GM18907 (cell line): ENCODE results near the gene SLC16A7.

ENCODE experiments used
- ATAC-seq: cut with Tn5 transposase; IDR thresholded peaks from one replicate; pipeline ENCODE4 v1.9.1; 2021; ENCODE audit warnings: mild to moderate bottlenecking, moderate library complexity; ENCODE audit not compliant: unreplicated experiment

Gene SLC16A7

DNA sequence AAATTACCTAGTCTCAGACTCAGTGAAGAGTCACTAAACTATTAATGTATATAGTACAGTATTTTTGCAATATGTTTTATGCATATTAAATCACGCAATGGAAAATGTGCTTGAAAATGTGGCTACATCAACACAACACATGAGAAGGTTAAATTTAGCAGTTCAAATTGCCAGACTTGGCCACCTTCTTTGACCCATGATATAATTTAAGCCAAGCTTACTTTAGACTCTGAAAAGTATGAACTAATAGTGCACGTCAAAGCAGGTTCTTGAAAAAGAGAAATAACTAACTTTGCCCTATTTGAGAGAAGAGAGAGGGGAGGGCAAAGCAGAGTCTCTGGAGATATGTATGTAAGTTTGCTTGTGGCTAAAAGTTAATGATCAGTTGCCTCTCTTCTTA is 68.7 kb downstream of the SLC16A7 start:
- ATAC-seq = no peak

DNA sequence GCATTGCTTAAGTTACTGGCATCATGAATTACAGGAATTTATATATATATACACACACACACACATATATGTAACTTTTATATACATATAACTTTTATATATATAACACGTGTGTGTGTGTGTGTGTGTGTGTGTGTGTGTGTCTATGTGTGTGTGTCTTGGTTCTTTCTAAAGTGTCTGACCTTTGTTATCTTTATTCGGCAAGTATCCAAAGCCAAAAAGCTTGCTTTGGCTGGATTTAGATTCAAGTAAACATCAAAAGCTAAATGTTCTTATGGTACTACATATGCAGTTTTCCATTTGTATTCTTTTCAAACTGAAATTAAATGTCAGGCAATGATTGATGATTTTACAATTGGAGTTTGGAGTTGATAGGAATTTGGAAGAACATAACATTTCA is 69.9 kb downstream of the SLC16A7 start:
- ATAC-seq = no peak

DNA sequence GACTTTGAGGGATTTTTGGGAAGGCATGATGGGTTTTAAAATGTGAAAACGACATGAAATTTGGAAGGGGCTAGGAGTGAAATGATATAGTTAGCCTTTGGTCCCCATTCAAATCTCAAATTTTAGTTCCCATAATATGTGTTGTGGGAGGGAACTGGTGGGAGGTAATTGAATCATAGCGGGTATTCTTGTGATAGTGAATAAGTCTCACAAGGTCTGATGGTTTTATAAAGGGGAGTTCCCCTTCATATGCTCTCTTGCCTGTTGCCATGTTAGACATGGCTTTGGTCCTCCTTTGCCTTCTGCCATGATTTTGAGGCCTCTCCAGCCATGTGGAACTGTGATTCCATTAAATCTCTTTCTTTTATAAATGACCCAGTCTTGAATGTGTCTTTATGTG is 72.8 kb downstream of the SLC16A7 start:
- no peak for ATAC-seq

DNA sequence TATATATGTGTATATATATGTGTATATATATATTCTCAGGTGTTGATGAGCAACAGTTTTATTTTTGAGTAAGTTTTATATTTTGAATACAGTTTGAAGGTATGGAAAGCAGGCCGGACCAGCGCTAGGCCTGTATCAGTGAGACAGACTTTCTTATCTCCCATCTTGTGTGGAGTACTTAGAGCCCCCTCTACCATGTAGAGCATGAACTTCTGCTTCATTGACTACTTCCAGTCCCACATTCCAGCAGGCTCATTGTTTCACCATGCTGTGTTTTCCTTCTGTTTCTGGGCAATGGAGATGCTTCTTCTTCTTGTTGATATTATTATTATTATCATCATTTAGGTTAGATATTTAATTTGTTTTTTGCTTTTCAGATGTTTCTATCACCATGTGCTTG is 76.4 kb downstream of the SLC16A7 start:
- no peak for ATAC-seq

DNA sequence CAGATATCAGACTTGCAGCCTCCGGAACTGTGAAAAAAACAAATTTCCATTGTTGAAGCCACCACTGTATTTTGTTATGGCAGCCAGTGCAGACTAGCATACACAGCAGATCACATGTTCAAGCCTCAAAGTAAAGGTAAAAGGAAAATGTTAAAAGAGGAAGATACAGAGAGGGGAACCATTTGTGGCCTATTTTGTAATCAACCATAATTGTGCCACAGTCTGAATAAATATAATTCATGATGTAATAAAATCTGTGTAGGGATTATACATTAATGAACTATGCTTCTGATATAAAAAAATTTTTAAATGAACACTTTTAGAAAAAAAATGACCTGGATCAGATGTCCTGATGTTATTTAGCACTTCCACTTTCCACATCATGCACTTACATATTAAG is 79.6 kb downstream of the SLC16A7 start:
- no peak for ATAC-seq

DNA sequence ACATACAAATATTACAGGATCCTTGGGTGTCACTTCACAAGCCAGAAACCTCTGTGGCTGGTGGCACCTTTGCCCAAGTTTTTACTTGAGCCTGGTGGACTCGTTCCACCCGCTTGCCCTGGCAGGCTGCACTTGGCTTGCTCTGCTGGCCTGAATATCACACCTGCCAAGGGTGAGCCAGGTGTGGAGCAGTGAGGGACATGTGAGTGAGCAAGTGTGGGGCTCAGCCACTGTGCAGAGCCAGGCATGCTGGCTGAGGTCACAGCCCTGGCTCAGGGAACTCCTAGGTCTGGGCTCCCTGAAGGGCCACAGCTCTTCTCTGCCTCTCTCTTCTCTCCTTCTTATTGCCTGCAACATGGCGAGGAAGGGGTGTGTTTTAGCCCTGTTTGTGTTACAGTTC is 82.0 kb downstream of the SLC16A7 start:
- no peak for ATAC-seq

DNA sequence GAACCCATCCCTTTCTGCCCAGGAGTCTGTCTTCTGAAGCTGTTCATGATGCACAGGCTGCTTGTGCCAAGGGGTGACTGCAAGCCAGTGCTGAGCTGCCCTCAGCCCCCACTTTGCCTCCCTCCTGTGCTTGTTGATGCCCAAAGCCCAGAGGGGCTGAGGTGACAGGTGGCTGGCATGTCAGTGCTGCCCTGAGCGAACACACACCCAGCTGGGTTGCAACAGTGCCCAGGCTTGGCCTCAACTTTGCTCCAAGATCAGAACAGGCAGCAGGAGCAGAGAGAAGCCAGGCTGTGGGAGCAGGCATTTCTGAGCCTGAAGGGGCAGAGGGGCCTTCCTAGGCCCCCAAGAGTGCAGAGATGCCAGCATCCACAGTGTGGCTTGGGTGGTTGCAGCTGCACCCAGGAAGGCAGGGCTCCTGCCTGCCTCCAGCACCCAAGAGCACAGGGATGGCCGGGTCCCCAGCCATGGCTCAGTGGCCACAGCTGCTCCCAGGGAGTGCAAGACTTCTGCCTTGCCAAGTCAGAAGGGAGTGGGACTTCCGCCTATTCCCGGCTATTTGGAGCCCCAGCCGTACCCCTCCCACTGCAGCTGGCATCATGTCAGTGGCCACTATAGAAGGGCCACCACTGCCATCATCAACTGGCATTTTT is 83.1 kb downstream of the SLC16A7 start:
- no peak for ATAC-seq

DNA sequence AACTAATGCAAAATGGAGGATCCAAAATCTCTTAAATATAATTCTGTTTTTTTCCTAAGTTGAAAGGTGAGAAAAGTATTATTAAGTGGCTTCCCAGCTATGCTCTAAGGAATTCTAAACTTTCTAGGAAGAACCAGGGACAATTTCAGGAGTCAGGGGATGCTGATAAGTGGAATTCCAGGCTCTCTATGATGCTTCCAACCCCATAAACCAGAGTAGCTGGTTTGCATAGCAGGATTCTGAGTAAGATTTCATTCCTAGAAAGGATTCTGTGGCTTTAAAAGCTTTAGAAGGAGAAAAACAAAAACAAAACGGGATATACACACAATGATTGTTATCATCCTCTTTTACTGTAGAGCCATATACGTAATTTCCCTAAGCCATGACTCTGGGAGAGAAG is 93.9 kb downstream of the SLC16A7 start:
- ATAC-seq = no peak

DNA sequence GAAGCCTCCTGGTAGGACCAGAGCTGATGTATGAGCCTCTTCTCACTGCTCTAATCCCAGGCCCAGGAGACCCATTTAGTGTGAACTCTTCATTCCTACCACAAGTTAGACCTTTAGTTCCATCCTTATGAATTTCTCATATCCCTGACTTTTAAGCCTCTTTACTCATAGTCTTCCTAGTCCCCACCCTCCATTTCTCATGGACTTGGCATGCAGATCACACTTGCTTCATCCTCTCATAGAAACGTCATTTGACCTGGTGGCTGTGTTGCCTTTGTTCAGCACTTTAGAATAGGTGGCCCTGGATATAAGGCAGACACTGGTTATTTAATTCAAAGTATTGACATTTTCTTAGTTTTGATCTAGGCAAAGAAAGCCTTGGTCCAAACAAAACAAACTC is 99.5 kb downstream of the SLC16A7 start:
- ATAC-seq = no peak

DNA sequence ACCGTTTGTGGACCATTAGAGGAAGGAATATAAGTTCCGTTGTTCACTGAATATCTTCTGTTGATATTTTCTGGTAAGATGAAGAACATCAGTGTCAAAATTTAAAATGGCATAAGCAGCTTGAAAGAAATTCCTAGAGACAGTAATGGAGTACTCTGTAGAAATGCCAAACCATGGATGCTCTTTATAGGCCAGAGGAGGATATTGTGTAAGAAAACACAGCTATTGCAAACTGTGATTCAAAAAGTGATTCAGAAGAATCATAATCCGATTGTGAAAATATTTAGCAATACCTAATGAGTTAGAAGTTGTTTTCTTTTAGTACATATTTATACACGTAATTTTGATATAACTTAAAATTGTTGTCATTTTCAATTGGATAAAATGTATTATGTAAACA is 102.8 kb downstream of the SLC16A7 start:
- no peak for ATAC-seq

DNA sequence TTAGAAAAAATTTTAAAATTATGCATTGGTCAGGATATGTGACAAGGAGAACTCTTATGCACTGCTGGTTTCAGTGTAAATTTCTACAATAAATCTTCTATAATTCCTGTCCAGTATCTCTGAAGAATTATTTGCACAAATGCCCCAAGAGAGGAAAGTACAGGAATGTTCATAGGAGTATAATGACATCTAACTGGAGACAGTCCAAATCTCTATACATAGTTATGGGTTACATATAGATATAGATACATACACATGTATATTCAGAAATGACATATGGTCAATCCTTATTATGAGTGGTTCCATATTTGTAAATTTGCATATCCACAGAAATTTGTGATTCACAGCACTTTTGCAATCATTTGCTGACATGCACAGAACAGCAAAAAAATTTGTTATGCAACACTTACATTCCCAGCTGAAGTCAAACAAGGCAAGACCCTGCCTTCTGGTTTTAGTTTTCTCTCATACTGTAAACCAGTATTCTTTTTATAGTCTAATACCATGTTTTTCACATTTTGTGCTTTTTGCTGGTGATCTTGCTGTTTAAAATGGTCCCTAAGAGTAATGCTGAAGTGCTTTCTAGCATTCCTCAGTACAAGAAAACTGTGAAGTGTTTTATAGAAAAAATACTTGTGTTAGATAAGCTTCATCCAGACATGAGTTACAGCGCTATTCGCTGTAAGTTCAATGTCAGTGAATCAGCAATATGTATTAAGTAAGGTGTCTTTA is 103.8 kb downstream of the SLC16A7 start:
- ATAC-seq = no peak

DNA sequence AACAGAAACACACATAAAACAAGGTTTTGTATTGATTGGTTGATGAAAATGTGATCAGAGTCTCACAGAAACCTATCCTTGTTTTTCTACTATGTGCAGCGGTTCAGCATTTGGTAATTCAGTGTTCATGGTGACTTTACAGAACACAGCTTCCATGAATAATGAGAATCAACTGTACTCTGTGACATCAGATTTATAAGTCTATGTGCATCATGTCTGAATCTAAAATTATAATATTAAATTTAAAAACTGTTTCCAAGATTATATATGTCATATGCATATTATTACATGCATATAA is 104.3 kb downstream of the SLC16A7 start:
- no peak for ATAC-seq

DNA sequence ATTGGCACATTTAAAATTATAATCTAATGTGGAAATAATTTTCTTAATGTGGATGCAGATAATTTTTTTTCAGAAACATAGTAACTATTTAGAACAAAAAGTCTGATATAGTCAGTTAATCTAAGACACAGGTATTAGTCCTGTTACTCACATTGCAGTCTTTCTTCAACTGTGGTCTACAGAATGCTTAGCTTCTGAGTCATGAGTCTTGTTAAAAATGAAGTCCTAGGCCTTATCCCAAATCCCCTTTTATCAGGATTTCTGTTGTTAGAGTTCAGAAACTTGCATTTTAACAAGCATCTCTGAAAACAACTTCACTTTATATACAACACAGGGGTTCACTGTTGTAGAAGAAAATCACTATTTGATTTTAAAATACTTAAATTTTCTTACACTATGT is 112.2 kb downstream of the SLC16A7 start:
- ATAC-seq = no peak

DNA sequence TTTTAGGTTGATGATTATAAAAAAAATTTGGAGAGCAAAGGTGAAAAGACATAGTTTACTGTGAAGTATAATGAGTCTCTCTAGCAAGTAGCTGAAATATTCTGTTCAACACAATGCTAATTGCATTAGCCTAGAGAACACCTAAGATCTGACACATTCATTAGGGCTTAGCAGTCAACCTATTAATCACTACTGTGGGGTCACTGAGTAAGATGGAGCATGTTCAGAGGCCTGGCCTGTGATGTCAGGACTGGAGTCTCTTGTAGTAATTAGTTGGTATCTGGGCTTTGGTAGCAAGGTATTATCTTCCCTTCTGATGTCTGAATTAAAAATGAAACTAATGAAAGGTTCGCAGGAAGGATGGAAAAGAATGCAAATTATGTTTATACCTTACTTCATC is 112.7 kb downstream of the SLC16A7 start:
- no peak for ATAC-seq

DNA sequence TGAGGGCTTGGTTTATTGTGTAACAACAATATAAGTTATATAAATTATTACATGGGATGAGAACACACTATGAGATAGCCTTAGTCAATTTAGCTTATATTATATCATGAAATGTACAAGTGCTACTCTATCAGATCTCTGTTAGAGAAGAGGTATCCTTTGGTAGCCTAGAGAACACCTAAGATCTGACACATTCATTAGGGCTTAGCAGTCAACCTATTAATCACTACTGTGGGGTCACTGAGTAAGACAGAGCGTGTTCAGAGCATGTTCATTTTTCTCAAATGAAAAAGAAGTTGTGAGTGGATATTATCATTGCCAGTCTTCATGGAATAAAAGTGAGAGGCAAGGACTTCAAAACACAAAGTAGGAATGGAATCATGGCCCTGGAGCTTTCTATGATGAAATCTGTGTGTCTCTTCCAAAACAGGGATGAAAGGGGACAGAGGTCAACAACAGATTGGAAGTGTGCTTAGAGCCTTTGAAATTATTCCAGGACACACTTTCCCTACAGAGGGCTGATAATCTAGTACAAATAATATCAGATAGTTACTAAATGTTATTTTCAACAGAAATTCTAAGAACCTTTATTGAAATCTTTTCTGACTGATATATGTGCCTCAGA is 114.3 kb downstream of the SLC16A7 start:
- ATAC-seq = no peak

DNA sequence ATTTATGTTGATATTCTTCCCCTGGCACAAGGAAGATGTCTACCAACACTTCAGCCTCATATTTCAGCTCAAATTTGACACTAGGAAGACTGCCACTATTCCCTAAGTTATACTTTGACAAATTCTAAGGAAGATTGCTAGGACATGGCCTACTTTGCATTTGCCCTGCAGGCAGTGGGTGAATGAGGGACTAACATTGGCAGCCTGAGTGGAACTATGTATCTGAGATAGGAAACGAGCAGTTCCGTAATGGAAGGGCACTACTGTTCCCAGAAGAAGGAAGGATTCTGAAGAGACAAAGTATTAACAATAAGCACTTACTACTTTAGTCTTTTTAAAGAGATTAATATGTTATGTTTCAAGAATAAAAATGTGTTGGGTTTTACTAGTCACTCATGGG is 115.1 kb downstream of the SLC16A7 start:
- ATAC-seq = no peak

DNA sequence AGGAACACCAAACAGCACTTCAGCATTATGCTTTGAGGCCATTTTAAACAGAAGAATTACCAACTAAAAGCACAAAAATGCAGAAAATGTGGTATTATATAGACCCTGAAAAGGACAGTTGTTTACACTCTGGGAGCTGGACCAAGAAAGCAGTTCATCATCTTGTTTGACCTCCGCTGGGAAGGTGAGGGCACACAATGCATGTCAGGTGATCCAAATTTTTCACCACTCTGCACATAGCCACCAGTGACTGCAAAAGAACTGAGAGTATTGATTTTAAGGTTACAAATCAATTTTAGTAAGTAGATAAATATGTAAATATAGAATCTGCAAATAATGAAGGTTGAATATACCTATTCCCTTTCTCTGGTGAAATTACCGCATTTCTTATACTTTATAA is 119.6 kb downstream of the SLC16A7 start:
- ATAC-seq = no peak

DNA sequence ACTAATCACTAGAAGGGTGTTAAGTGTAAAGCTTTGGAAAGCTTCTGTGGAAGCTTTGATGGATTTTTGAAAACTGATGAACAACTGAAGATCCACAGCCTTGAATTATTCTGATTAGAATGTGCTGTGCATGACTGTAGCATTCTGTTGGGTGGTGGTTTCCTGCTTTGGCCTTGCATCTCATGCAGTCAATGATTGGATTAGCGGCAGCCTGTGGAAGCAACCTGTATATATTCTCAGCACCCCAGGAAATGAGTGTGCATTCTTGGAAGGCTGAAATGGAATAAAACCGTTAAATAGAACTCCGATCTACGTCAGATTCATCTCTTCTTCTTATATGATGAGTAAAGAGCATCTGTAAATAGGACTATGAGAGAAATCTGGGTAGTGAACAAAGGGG is 120.2 kb downstream of the SLC16A7 start:
- ATAC-seq = no peak

DNA sequence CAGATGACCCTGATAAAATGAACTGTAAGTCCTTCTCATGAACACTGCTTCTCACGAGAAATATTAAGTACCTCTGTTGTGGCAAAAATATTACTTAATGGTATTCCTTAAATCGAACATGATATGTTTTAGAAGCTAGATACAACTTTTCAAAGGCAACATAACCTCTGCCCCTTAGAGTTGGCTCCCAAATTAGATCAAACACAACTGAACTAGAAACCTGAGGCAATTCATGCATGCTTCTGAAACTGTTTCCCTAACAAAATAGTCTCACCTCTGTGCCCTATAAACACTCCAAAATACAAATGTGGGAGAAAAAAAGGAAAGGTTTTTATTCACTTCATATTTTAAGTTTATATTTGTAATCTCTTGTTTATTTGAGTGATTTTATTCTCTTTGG is 121.6 kb downstream of the SLC16A7 start:
- no peak for ATAC-seq

DNA sequence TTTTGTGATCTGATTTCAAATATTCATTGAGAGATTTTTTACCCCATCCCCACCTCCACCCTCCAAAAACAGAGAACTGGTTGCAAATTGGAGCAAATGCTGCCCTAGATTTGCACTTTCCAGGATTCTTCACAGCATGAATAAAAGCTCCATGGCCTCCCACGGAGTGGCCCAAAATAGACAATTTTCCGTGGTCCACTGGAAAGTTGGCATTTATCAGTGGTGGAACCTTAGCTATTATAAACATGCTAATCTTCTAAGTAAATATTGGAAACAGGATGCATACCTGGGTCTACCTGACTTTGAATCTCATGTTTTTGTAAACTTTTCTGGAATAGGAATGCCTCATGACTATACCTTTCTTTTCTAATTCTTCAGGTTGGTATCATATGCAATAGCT is 123.9 kb downstream of the SLC16A7 start:
- no peak for ATAC-seq

DNA sequence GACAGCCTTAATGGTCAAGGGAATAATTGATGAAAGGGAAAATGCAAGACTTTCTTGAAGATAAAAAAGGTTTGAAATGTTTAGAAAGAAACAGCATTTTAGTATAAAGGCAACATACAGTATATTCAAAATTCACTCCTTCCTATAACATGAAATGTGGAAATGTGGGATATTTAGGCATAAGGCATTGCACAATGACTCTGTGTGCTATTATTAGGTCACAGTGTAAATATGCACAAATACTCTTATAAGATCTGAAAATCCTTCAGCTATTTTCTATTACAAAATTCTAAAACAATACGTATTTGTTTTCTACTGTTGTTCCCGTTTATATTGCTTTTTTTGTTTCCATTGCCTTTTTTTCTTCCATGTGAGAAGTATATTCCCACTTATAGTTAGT is 127.7 kb downstream of the SLC16A7 start:
- ATAC-seq = no peak

DNA sequence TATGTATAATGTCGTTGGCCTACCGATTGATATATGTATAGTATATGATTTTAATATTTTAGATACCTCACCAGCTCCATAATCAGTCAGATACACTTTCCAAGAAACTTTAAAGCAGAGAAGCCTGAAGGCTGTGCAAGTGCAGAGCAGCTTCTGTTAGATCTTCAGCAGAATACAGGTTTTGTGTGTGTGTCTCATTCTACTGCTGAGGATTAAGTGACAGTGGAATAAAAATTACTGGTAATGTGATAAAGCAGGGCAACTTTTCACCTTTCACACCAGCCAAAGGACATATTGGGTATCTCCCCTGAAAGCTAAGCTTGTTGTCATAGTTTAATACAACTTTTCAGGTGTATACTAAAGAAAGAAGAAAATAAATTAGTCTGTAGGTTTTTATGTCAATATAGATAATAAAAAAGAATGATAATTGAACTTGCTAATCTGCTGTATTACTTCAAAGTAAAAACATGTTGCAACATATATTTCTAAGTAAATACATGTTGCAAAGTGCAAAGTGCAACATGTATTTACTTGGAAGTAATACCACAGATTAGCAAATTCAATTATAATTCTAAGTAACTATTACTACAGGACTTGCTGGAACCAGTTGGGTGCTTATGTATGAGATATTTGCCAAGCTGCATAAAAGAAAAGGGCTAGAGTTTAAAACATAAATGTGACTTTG is 128.3 kb downstream of the SLC16A7 start:
- ATAC-seq = no peak
